ENCODE results near the gene ITSN1.
"Not testable (repeated sequence)": the region's sequence is repeated elsewhere in the genome, so short reads cannot be mapped to it uniquely, and the experiment has no call there.

The ITSN1 gene

GRCh38 chr21:33867868-33868267 lies 225.6 kb downstream of the ITSN1 start:
- not testable (repeated sequence) for DNase-seq

GRCh38 chr21:33869873-33870272 lies 227.6 kb downstream of the ITSN1 start:
- peak; percentile 59 for DNase-seq

GRCh38 chr21:33870768-33871167 lies 228.5 kb downstream of the ITSN1 start:
- DNase-seq: no peak

- DNase-seq: no peak
Observed at GRCh38 chr21:33871171-33871570, 228.9 kb downstream of the ITSN1 start.

- DNase-seq: no peak
Observed at GRCh38 chr21:33872881-33873515, 230.7 kb downstream of the ITSN1 start.

- DNase-seq: no peak
Observed at GRCh38 chr21:33874161-33874560, 231.9 kb downstream of the ITSN1 start.

- DNase-seq: no peak
Observed at GRCh38 chr21:33875026-33875695, 232.9 kb downstream of the ITSN1 start.

GRCh38 chr21:33878824-33879223 lies 236.5 kb downstream of the ITSN1 start:
- no peak for DNase-seq

GRCh38 chr21:33880626-33881025 lies 238.3 kb downstream of the ITSN1 start:
- no peak for DNase-seq

- DNase-seq: no peak
Observed at GRCh38 chr21:33881689-33882440, 239.6 kb downstream of the ITSN1 start.

- DNase-seq: no peak
Observed at GRCh38 chr21:33883118-33883517, 240.8 kb downstream of the ITSN1 start.

- DNase-seq: no peak
Observed at GRCh38 chr21:33884376-33885171, 242.3 kb downstream of the ITSN1 start.

GRCh38 chr21:33885172-33885514 lies 242.8 kb downstream of the ITSN1 start:
- no peak for DNase-seq

- no peak for DNase-seq
Observed at GRCh38 chr21:33886321-33886720, 244.0 kb downstream of the ITSN1 start.

GRCh38 chr21:33890187-33890586 lies 247.9 kb downstream of the ITSN1 start:
- no peak for DNase-seq

GRCh38 chr21:33892853-33893252 lies 250.6 kb downstream of the ITSN1 start:
- DNase-seq: no peak

- DNase-seq: no peak
Observed at GRCh38 chr21:33893917-33894316, 251.6 kb downstream of the ITSN1 start.

- DNase-seq: peak; percentile 70
Observed at GRCh38 chr21:33894736-33895288, 252.5 kb downstream of the ITSN1 start.

GRCh38 chr21:33895356-33895755 lies 253.1 kb downstream of the ITSN1 start:
- no peak for DNase-seq

- DNase-seq: no peak
Observed at GRCh38 chr21:33896691-33897090, 254.4 kb downstream of the ITSN1 start.

GRCh38 chr21:33897098-33897497 lies 254.8 kb downstream of the ITSN1 start:
- no peak for DNase-seq

- DNase-seq: no peak
Observed at GRCh38 chr21:33897739-33898138, 255.4 kb downstream of the ITSN1 start.

GRCh38 chr21:33898586-33898985 lies 256.3 kb downstream of the ITSN1 start:
- DNase-seq: no peak
